GM12878 (cell line): ENCODE results near the gene FBXO17. TPM values are rescaled to one million over a fixed set of nuclear protein-coding genes. Genes with fewer than 3 reads are reported as not detected.

Source experiments
- ASH2L ChIP-seq: fragments of 300-600, 200-600 bp; sonication (generic); IDR thresholded peaks from 2 replicates; pipeline ENCODE4 v1.6.1; 2017; ENCODE audit warnings: low read depth, mild to moderate bottlenecking, borderline replicate concordance
- BMI1 ChIP-seq: fragments of 450-650 bp; IDR thresholded peaks from 2 replicates; pipeline ENCODE4 v1.6.1; 2016; ENCODE audit warnings: mild to moderate bottlenecking, moderate library complexity, borderline replicate concordance
- BRCA1 ChIP-seq: IDR thresholded peaks from 2 replicates; pipeline ENCODE4 v1.6.1; 2011; ENCODE audit warnings: low read depth, low read length, improper control_type of control experiment
- CBFB ChIP-seq: IDR thresholded peaks from 2 replicates; pipeline ENCODE4 v1.6.1; 2016; ENCODE audit warnings: antibody characterized with exemption, low read depth
- CBX3 ChIP-seq: fragments of 200-600 bp; sonication (generic); IDR thresholded peaks from 2 replicates; pipeline ENCODE4 v1.6.1; 2016; ENCODE audit warnings: low read depth, borderline replicate concordance
- CREB1 ChIP-seq: IDR thresholded peaks from 2 replicates; pipeline ENCODE4 v1.6.1; 2012; ENCODE audit warnings: low read depth, mild to moderate bottlenecking, inconsistent platforms
- DPF2 ChIP-seq: fragments of 450-650 bp; IDR thresholded peaks from 2 replicates; pipeline ENCODE4 v1.6.1; 2017; ENCODE audit warnings: mild to moderate bottlenecking
- EED ChIP-seq: sonication (generic); IDR thresholded peaks from 2 replicates; pipeline ENCODE4 v1.6.1; 2016; ENCODE audit warnings: antibody characterized with exemption, low read depth
- GATAD2B ChIP-seq: fragments of 450-650 bp; conservative IDR thresholded peaks from 2 replicates; pipeline ENCODE4 v1.6.1; 2017; ENCODE audit warnings: low read depth, mild to moderate bottlenecking, moderate library complexity
- HCFC1 ChIP-seq: fragments of 150-350 bp; IDR thresholded peaks from 2 replicates; pipeline ENCODE4 v1.6.1; 2014; ENCODE audit warnings: low read length
- HDAC6 ChIP-seq: fragments of 200-600 bp; sonication (generic); IDR thresholded peaks from one replicate; pipeline ENCODE4 v1.8.0; 2017; ENCODE audit warnings: antibody characterized with exemption; ENCODE audit not compliant: unreplicated experiment
- IKZF2 ChIP-seq, 2 experiments: fragments of 450-650 bp; IDR thresholded peaks; 2 replicates each; pipeline ENCODE4 v1.6.1; 2017; ENCODE audit warnings: mild to moderate bottlenecking in 2 of 2, moderate library complexity in 2 of 2
- MEF2B ChIP-seq: fragments of 450-650 bp; IDR thresholded peaks from 2 replicates; pipeline ENCODE4 v1.6.1; 2018; ENCODE audit warnings: mild to moderate bottlenecking, moderate library complexity; ENCODE audit not compliant: partially characterized antibody, poor library complexity, severe bottlenecking
- MTA3 ChIP-seq: IDR thresholded peaks from 2 replicates; pipeline ENCODE4 v1.6.1; 2012; ENCODE audit warnings: low read length, inconsistent platforms, borderline replicate concordance
- NR2C1 ChIP-seq: fragments of 450-650 bp; IDR thresholded peaks from 2 replicates; pipeline ENCODE4 v1.6.1; 2017; ENCODE audit warnings: antibody characterized with exemption, mild to moderate bottlenecking, moderate library complexity
- RAD51 ChIP-seq: fragments of 450-650 bp; IDR thresholded peaks from 2 replicates; pipeline ENCODE4 v1.6.1; 2016; ENCODE audit warnings: moderate library complexity, mild to moderate bottlenecking, inconsistent platforms
- RB1 ChIP-seq: fragments of 450-650 bp; formaldehyde crosslinking; IDR thresholded peaks from 2 replicates; pipeline ENCODE4 v1.6.1; 2017; ENCODE audit warnings: mild to moderate bottlenecking, borderline replicate concordance
- SPI1 ChIP-seq: IDR thresholded peaks from 2 replicates; pipeline ENCODE4 v1.6.1; 2011; ENCODE audit warnings: low read depth, mild to moderate bottlenecking, low read length, moderate library complexity, borderline replicate concordance; ENCODE audit not compliant: insufficient read depth
- TAF1 ChIP-seq: IDR thresholded peaks from 2 replicates; pipeline ENCODE4 v1.6.1; 2011; ENCODE audit warnings: mild to moderate bottlenecking, low read depth, low read length, borderline replicate concordance
- TARDBP ChIP-seq: IDR thresholded peaks from 2 replicates; pipeline ENCODE4 v1.6.1; 2016; ENCODE audit warnings: borderline replicate concordance
- TBL1XR1 ChIP-seq: IDR thresholded peaks from 2 replicates; pipeline ENCODE4 v1.6.1; 2012; ENCODE audit warnings: low read depth, low read length, improper control_type of control experiment
- TCF3 ChIP-seq: IDR thresholded peaks from 2 replicates; pipeline ENCODE4 v1.6.1; 2012; ENCODE audit warnings: low read depth, mild to moderate bottlenecking, low read length, borderline replicate concordance; ENCODE audit not compliant: insufficient read depth
- ZNF207 ChIP-seq: fragments of 450-650 bp; IDR thresholded peaks from 2 replicates; pipeline ENCODE4 v1.6.1; 2014; ENCODE audit warnings: antibody characterized with exemption, mild to moderate bottlenecking, borderline replicate concordance
- ZNF217 ChIP-seq: fragments of 450-650 bp; IDR thresholded peaks from 2 replicates; pipeline ENCODE4 v1.6.1; 2017; ENCODE audit warnings: antibody characterized with exemption, mild to moderate bottlenecking
- ZNF274 ChIP-seq: IDR thresholded peaks from one replicate; pipeline ENCODE4 v1.8.0; 2011; ENCODE audit not compliant: insufficient read length, insufficient read depth
- ZNF622 ChIP-seq: fragments of 450-650 bp; IDR thresholded peaks from 2 replicates; pipeline ENCODE4 v1.6.1; 2017; ENCODE audit warnings: mild to moderate bottlenecking, inconsistent platforms
- polyA plus RNA-seq, 11 experiments: library from polyadenylated mRNA; depleted of rRNA in 4 of 11; unstranded in 6 of 11; stranded (reverse) in 5 of 11; fragments of >200 nt; fragmentation: Nextera tagmentation in 4 of 11; fragmentation: Illumina TruSeq in 1 of 11; extraction: Ambion mirVana in 4 of 11; extraction: Trizol in 1 of 11; gene quantifications; 1 replicate in 1 of 11; 2 replicates in 10 of 11; pipeline versions ENCODE4 v1.2.1 to v1.2.3, GENCODE V29; 2011 to 2016; ENCODE audit warnings: inconsistent platforms in 2 of 11, missing spikeins in 2 of 11, low read depth in 1 of 11
- total RNA-seq, 4 experiments: library from RNA; depleted of rRNA in 3 of 4; stranded (reverse); fragments of >200 nt in 3 of 4; fragmentation: Illumina TruSeq in 1 of 4; extraction: Trizol in 1 of 4; gene quantifications; 2 replicates each; pipeline versions ENCODE4 v1.2.1 to v1.2.3, GENCODE V29; 2013 to 2021
- TF ChIP-seq, protein P1 (sequence below): fragments of 450-650 bp; conservative IDR thresholded peaks from 2 replicates; pipeline ENCODE4 v1.6.1; 2017; ENCODE audit warnings: mild to moderate bottlenecking, moderate library complexity
- TF ChIP-seq, protein P2 (sequence below): fragments of 450-650 bp; IDR thresholded peaks from 2 replicates; pipeline ENCODE4 v1.6.1; 2017; ENCODE audit warnings: mild to moderate bottlenecking, low read depth, inconsistent platforms; ENCODE audit not compliant: poor library complexity, severe bottlenecking

FBXO17 gene
- total and polyA plus RNA-seq, 10 of the 15 experiments (the other 5 are each of a cell fraction or from before 2014, with no cell fraction given): 2.2 to 11.1 (median 5.3) TPM

DNA sequence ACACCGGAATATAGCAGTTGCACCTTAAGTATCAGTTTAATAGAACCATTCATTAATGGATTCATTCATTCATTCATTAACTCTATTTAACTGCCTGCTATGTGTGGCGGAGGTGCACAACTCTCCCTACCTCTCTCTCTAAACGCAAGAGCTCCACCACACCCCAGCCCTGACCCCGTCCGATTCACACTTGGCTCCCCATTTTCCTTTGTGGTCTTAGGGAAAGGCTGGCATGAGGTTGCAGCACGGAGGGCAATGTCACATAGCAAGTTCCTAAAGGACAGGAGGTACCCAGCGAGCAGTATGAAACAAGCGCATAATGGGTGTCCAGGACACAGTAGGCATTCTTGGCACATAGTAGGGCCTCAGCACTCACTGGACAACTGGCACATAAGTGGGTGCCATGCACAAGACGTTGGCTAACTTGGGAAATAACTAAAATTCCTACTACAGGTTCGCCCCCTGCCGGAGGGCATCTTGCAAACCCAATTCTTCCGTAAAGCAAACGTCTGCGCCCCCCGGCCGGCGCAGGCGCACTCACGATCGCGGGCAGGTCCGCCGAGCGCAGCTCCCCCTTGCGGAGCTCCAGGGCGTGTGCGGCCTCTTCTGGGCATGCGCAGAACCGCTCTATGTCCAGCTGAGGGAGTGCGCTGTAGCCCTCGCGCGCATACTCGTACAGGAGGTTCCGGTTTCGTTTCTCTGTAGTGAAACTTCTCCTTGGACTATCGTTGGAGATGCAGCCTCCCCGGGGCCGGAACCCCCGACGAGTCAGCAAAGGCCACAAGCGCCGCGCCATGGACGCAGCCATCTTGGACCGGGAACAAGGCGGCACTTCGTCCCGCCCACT, 45.4 kb downstream of the FBXO17 start, which contains the start of gene SARS2 (continued):
- TF ChIP-seq IKZF2 (IDR thresholded peaks at IDR 0.05): peak in 1 of 2 experiments; percentile 79
- TF ChIP-seq GATAD2B: peak; percentile 73; the same call in 1 of the 2 replicates
- no peak for TF ChIP-seq RAD51
- TF ChIP-seq EED: peak; percentile 75
- TF ChIP-seq CREB1: no peak
- TF ChIP-seq, protein P1, sequence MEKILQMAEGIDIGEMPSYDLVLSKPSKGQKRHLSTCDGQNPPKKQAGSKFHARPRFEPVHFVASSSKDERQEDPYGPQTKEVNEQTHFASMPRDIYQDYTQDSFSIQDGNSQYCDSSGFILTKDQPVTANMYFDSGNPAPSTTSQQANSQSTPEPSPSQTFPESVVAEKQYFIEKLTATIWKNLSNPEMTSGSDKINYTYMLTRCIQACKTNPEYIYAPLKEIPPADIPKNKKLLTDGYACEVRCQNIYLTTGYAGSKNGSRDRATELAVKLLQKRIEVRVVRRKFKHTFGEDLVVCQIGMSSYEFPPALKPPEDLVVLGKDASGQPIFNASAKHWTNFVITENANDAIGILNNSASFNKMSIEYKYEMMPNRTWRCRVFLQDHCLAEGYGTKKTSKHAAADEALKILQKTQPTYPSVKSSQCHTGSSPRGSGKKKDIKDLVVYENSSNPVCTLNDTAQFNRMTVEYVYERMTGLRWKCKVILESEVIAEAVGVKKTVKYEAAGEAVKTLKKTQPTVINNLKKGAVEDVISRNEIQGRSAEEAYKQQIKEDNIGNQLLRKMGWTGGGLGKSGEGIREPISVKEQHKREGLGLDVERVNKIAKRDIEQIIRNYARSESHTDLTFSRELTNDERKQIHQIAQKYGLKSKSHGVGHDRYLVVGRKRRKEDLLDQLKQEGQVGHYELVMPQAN: peak; percentile 39
- no peak for TF ChIP-seq ZNF274
- TF ChIP-seq CBFB: 0 out of 2 replicates have a peak, but pooled peaks have one; percentile 8
- TF ChIP-seq BRCA1: no peak
- TF ChIP-seq HDAC6: no peak
- no peak for TF ChIP-seq SPI1
- TF ChIP-seq MEF2B: no peak
- peak; percentile 94; the same call in 1 of the 2 replicates for TF ChIP-seq ZNF207
- TF ChIP-seq DPF2: peak; percentile 100
- TF ChIP-seq HCFC1: peak; percentile 71
- TF ChIP-seq ASH2L: peak; percentile 94; the same call in 1 of the 2 replicates
- TF ChIP-seq ZNF217: peak; percentile 88
- peak; percentile 41; the same call in 1 of the 2 replicates for TF ChIP-seq BMI1
- no peak for TF ChIP-seq MTA3
- TF ChIP-seq TAF1: peak; percentile 87
- no peak for TF ChIP-seq ZNF622
- TF ChIP-seq NR2C1: peak; percentile 10; the same call in 1 of the 2 replicates
- peak; percentile 74 for TF ChIP-seq RB1
- no peak for TF ChIP-seq CBX3
- TF ChIP-seq TBL1XR1: no peak
- TF ChIP-seq TCF3: no peak
- TF ChIP-seq, protein P2, sequence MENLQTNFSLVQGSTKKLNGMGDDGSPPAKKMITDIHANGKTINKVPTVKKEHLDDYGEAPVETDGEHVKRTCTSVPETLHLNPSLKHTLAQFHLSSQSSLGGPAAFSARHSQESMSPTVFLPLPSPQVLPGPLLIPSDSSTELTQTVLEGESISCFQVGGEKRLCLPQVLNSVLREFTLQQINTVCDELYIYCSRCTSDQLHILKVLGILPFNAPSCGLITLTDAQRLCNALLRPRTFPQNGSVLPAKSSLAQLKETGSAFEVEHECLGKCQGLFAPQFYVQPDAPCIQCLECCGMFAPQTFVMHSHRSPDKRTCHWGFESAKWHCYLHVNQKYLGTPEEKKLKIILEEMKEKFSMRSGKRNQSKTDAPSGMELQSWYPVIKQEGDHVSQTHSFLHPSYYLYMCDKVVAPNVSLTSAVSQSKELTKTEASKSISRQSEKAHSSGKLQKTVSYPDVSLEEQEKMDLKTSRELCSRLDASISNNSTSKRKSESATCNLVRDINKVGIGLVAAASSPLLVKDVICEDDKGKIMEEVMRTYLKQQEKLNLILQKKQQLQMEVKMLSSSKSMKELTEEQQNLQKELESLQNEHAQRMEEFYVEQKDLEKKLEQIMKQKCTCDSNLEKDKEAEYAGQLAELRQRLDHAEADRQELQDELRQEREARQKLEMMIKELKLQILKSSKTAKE: peak; percentile 73
- TF ChIP-seq TARDBP: no peak
